NCI-H345 treated with DMSO at 0.1 percent for 48 hours (cell line): ENCODE results near the gene RBM14.
"Not testable (repeated sequence)": the region's sequence is repeated elsewhere in the genome, so short reads cannot be mapped to it uniquely, and the experiment has no call there.

Experiments used
- DNase-seq: peaks from one replicate; lab custom pipeline; 2025; ENCODE audit not compliant: unreplicated experiment; lab: John Stamatoyannopoulos, UW

RBM14 gene

DNA sequence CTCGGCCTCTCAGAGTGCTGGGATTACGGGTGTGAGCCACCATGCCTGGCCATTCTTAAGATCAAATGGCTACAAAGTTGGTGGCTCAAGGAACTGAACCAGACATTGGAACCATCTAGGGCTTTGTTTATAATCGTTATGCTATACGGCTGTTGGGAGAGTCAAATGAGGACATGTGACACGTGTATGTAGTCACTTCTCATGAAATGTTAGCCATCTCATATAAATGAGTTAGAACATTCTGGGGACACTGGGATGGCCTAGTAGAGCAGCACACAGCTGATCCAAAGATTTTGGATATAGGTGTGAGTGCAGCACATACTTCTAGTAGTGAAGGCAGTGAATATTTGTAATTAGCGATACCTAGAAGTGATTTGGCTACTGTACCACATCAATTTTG lies 15.5 kb downstream of the RBM14 start:
- DNase-seq: no peak

DNA sequence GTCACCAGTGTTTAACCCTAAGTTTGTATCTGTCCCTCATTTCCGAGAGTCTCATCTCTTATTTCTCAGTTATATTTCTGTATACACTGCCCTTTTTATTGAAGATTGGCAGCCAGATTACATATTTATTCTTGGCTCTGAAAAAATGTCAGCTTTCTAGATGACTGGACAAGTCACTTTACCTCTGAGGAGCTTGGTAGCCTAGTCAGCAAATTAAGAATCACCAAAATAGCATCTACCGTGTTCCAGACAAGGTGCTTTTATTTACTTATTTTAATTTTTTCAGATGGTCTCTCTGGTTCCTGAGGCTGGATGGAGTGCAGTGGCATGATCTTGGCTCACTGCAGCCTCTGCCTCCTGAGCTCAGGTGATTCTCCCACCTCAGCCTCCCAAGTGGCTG lies 16.5 kb downstream of the RBM14 start:
- no peak for DNase-seq

DNA sequence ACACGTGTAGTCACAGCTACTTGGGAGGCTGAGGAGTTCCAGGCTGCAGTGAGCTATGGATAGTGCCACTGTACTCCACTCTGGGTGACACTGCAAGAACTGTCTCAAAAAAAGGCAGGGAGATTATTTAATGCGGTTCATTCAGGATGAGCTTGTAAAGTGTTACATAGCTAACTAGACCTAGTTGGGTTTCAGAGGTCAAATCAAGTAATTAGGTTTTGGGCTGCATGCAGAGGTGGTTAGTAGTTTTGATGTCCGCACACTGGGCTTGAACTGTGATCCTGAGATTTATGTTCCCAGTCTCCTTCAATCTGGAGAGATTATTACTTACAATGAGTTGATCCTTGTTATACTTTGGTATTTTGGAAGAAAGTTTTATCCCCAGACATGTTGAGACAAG lies 20.0 kb downstream of the RBM14 start:
- no peak for DNase-seq

DNA sequence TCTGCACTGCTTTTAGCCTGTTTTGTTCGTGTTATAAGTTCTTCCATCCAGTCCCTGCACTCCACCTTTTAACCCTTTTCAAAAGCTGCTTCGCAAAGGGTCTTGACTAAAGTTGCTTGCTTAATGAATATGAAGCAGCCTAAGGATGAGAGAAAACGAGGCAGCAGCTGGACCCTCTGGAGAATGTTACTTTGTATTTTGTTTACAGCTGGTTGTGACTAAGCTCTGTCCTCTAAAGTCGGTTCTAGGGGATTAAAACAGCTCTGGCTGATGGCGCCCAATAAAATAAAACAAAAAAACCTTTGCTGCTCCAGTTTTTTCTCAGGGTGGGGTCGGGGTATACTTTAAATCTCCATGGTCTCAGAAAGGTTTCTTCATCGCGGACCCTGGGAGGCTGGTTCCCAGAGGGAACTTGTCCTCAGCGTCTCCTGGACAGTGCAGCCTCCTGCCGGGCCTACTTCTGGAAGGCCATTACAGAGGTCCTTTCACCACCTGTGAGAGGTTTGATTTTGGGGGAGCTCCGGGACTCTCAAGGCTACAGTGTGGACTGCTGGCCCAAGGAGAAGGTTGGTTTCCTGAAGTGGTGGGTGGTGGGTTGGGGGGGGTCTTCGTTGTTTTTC lies 21.2 kb downstream of the RBM14 start:
- DNase-seq: no peak

DNA sequence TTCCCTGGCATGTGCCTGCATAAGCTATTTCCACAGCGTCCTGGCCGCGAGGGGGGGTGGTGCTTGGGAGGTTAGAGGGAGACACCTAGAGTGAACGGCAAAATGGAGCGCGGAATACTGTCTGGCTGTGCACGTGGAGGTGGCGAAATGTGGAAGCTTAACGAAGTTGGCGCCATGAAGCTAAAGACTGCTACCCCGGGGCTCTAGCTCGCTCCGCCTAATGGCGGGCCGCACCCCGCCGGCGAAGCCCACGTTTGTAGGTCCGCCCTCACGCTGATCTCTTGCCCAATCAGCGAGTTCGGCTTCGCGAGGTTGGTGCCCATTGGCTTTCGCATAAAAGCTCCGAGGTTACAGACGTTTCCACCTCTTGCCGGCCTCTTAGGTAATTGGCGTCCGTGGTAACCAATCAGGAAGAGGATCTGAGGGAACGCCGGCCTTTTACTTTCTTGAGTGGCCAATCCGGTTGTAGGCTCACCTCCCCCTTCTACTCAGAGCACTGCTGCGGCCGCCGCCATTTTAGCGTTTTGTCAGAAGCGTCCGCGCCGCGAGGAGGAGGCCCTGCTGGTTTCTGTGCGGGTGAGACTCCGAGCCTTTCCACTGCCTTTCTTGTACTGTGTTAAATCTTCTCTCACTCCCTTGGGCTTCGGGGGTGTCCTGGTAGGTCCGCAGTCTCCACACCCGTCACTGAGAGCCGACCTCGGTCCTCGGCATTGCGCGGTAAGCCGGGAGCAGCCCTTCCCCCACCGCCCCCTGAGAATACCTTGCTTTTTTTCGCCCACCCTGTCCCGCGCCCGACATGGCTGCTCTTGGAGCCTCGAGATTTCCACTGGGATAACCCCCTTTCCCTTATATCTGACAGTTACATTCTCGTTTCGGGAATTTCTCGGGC lies 22.0 kb downstream of the RBM14 start, which contains the start of gene RBM4:
TSS of gene RBM4 (plus strand) at position 527 of the 889 bp plus-strand sequence. CDS start 1,009 bp downstream, outside the sequence.
- peak; percentile 99 for DNase-seq

- no peak for DNase-seq
Observed at GRCh38 chr11:66639066-66639813, 22.8 kb downstream of the RBM14 start.

GRCh38 chr11:66639814-66640340 lies 23.4 kb downstream of the RBM14 start:
- DNase-seq: not testable (repeated sequence)

DNA sequence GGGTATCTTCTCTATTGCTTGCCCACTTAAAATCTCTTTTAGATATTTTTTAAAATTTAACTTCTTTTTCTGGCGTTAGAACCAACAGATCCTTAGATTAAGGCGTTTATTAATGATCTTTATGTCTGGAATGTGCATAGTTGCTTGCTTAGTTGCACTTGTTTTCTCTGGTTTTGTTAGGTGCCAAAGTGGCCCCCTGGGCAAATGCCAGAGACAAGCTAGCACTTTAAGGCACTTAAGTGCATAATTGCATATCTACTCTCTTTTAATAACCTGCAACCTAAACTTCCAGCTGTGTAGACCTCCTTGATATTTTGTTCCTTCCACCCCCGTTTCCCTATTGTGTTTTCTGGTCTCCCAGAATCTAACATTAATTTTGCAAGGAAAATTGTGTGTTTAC lies 25.4 kb downstream of the RBM14 start:
- no peak for DNase-seq

DNA sequence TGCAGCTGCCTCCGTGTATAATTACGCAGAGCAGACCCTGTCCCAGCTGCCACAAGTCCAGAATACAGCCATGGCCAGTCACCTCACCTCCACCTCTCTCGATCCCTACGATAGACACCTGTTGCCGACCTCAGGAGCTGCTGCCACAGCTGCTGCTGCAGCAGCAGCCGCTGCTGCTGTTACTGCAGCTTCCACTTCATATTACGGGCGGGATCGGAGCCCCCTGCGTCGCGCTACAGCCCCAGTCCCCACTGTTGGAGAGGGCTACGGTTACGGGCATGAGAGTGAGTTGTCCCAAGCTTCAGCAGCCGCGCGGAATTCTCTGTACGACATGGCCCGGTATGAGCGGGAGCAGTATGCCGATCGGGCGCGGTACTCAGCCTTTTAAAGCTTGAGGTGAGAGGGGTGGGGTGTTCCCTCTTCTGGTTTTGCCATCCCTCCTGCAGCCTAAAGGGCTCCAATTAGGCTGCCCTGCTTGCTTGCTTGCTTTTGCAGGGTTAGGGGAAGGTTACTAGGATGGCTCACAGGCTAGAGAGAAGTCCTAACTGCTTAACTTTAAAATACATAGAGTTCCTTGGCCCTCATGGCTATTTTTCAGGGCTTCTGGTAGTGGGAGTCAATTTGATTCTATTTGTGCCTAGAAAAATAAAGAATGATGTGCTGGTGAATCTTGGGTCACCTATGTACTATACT lies 27.5 kb downstream of the RBM14 start:
- no peak for DNase-seq

GRCh38 chr11:66646828-66647227 lies 30.4 kb downstream of the RBM14 start:
- DNase-seq: no peak

DNA sequence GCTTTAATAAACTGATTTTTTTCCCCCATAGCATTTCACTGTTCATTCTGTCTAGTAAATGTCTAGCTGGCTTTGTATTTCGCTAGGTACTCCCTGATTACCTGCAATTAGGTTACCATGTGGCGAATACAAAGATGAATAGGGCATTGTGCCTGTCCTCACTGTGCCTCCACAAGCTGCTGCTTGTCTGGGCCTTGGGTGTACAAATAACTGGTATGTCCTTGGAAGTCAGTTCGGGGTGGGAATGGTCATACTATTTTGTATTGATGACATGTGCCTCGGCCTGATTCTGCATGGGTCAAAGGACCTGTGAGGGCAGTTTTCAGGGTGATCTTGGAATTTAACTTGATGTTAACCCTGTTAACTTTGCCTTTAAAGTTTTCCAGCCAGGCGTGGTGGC lies 33.5 kb downstream of the RBM14 start:
- DNase-seq: no peak

- DNase-seq: no peak
Observed at GRCh38 chr11:66651016-66651415, 34.6 kb downstream of the RBM14 start.

DNA sequence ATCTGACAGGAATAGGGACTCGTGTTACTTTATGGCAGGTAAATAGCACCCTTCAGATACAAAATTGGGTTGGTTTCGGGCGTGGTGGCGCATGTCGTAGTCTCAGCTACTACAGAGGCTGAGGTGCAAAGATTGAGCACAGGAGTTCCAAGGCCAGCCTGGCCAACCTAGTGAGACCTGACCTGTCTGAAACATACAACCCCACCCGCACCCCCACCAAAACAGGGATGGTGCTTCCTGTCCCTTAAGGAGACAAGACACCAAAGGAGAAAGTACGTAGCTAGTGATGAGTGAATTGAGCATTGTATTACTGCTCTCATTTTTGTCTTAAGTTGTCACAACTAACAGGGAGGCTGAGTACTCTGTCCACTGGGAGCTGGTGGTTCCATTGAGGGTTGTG lies 36.2 kb downstream of the RBM14 start:
- no peak for DNase-seq

- DNase-seq: no peak
Observed at GRCh38 chr11:66653123-66653522, 36.7 kb downstream of the RBM14 start.

- no peak for DNase-seq
Observed at GRCh38 chr11:66659763-66660162, 43.3 kb downstream of the RBM14 start.

DNA sequence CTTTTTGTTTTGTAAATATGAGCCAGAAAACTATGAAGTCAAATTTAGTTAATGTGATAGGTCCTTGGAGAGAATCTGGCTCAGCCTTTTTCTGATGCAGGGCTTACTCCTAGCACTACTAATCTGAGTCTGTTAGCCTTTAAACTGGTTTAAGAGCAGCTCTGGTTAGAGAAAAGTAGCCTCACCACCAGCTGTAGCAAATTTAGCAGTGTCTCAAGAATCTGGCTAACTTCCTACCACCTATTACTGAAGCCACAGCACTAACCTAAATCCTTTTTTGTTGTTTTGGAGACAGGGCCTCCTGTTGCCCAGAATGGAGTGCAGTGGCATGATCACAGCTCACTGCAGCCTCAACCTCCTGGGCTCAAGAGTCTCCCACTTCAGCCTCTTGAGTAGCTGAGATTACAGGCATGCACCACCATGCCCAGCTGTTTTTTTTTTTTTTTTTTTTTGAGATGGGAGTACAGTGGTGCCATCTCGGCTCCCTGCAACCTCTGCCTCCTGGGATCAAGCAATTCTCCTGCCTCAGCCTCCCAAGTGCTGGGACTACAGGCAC lies 47.4 kb downstream of the RBM14 start:
- no peak for DNase-seq

GRCh38 chr11:66665369-66665768 lies 48.9 kb downstream of the RBM14 start:
- DNase-seq: no peak

DNA sequence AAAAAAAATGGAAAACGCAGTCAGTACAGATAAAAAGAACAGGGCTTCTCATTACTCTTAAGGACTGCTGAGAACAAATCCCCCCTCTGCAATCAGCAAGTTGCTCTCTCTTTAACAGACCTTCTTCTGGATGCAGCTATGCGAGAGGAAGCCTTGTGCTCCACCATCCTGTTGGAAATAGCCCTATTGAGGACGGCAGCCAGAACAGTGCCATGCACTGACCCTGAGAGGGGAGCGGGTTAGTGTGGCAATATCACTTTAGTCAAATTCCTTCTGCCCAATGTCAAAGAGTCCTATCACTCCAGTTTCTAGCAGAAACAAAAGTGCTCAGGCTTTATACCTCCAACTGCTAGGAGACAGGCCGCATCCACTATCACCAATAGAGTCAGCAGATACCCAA lies 54.4 kb downstream of the RBM14 start:
- no peak for DNase-seq

- DNase-seq: peak; percentile 13
Observed at GRCh38 chr11:66674964-66675602, 58.7 kb downstream of the RBM14 start.

GRCh38 chr11:66676282-66676919 lies 60.0 kb downstream of the RBM14 start:
- no peak for DNase-seq
